Measurements from ENCODE around the gene ATF6.
"Not testable (repeated sequence)": the region's sequence is repeated elsewhere in the genome, so short reads cannot be mapped to it uniquely, and the experiment has no call there.

Gene ATF6

DNA sequence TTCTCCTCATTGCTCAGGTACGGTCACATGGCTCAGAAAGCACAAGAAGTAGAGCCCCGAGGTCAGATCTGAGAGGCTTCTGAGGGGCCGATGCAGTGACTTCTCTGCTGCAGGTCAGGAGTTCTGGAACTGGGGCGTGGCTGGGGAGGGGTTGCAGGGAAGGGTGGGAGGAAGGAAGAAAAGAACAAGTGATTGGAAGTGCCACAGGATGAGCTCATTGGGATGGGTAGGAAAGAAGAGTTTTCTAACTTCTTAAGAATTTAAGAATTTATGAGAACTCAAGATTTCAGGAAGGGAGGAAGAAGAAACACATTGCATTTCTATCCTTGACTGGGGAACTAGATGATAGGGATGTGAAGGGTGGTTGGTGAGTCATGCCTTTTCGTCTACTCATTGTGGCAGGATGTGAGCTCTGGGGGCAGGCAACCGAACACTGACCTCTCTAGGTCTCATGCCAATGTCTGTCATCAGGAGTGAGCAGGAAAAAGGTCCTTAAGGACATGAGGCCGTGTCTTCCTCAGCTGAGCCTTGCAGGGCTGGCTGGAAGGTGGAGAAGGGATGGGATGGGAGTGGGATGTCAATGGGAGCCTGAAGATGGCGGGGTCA, 44.3 kb upstream of the ATF6 start:
- H3K4me3 Mint-ChIP-seq: peak overlapping the region in 1 of 3 experiments; percentile 19
- no peaks in the 10 kb centered on the region for H3K9me3 Mint-ChIP-seq
- peaks cover 5% of the 10 kb centered on the region for H3K4me1 Mint-ChIP-seq
- H3K36me3 Mint-ChIP-seq (ENCODE audit: low read depth): no peaks in the 10 kb centered on the region
- TF ChIP-seq, protein P1, sequence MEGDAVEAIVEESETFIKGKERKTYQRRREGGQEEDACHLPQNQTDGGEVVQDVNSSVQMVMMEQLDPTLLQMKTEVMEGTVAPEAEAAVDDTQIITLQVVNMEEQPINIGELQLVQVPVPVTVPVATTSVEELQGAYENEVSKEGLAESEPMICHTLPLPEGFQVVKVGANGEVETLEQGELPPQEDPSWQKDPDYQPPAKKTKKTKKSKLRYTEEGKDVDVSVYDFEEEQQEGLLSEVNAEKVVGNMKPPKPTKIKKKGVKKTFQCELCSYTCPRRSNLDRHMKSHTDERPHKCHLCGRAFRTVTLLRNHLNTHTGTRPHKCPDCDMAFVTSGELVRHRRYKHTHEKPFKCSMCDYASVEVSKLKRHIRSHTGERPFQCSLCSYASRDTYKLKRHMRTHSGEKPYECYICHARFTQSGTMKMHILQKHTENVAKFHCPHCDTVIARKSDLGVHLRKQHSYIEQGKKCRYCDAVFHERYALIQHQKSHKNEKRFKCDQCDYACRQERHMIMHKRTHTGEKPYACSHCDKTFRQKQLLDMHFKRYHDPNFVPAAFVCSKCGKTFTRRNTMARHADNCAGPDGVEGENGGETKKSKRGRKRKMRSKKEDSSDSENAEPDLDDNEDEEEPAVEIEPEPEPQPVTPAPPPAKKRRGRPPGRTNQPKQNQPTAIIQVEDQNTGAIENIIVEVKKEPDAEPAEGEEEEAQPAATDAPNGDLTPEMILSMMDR (IDR thresholded peaks at IDR 0.05; ENCODE audit: unreplicated experiment in 3 of 3): no peak
- H3K27ac Mint-ChIP-seq: no peak overlapping the region
- peaks cover 48% of the 10 kb centered on the region for H3K27me3 Mint-ChIP-seq (ENCODE audit: low read depth)

DNA sequence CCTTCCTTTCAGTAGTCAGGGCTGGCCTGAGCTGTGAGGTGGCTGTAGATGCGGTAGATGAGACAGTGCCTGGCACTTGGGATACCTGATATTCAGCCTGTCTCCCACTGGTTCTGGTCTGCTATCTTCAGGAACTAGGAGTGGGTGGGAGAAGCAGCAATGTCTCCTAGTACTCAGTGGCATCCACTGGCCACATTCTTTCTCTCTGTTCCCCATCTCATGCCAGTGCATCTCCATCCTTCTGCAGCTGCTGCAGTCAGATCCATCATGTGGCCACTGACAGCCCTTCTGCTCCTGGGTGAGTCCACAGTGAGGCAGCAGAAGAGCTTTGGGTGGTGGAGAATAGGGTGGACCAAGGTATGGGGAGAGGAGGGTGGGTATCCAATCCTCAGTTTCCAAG, 43.7 kb upstream of the ATF6 start:
- H3K27me3 Mint-ChIP-seq (ENCODE audit: low read depth): peaks cover 48% of the 10 kb centered on the region
- no peak overlapping the region for H3K27ac Mint-ChIP-seq
- H3K36me3 Mint-ChIP-seq (ENCODE audit: low read depth): no peaks in the 10 kb centered on the region
- TF ChIP-seq, protein P1 (IDR thresholded peaks at IDR 0.05; ENCODE audit: unreplicated experiment in 3 of 3): no peak
- H3K4me1 Mint-ChIP-seq: peaks cover 5% of the 10 kb centered on the region
- H3K9me3 Mint-ChIP-seq: no peaks in the 10 kb centered on the region
- H3K4me3 Mint-ChIP-seq: no peak overlapping the region

DNA sequence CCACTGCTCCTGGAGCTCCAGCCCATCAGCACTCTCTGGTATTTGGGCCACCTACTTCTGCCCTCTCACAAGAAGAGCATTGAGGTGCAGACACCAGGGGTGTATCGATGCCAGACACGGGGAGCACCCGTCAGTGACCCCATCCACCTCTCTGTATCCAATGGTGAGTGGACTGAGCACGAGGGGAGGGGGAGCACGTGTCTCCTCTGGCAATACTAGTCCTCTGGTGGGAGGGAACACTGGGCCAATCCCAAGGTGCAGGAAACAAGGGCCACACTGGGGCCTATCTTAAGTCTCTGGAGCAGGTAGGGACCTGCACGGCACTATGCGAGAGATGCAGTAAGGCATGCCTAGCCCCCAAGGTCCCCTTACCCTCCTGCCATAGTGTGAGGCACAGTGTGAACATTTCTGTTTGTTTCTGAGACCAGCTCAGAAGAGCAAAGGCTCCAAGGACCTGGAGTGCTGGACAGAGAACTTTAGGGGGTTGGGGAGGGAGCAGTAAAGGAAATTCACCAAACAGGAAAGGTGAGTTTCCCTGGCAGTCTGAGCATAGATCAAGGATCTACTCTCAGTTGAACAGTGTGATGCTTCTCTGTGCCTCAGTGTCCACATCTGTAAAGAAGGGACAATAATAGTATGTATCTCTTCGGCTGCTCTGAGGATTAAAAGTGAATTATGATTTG, 42.5 kb upstream of the ATF6 start:
- Mint-ChIP-seq H3K27ac (no peak overlapping the region), H3K9me3 (no peaks in the 10 kb centered on the region), H3K36me3 (ENCODE audit: low read depth) (no peaks in the 10 kb centered on the region), H3K4me1 (peaks cover 5% of the 10 kb centered on the region), H3K27me3 (ENCODE audit: low read depth) (peaks cover 52% of the 10 kb centered on the region), H3K4me3 (peak overlapping the region; percentile 50 to 72 (median 66))
- TF ChIP-seq, protein P1 (IDR thresholded peaks at IDR 0.05; ENCODE audit: unreplicated experiment in 3 of 3): no peak

DNA sequence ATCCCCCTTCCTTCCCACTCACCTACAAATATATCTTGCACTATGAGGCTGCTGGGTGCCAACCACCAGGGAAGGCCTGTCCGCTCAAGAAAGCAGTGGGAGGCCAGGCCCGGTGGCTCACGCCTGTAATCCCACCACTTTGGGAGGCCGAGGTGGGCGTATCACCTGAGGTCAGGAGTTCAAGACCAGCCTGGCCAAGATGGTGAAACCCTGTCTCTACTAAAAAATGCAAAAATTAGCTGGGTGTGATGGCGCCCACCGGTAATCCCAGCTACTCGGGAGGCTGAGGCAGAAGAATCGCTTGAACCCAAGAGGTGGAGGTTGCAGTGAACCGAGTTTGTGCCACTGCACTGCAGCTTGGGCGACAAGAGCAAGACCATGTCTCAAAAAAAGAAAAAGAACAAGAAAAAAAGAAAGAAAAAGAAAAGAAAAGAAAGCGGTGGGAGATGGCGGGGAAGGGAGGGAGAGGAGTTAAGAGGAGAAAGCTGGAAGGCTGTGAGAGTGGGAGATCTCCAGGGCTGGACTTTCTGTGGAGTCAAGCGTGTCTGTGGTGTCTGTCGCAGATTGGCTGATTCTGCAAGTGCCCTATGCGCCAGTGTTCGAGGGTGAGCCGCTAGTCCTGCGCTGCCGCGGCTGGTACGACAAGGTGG, 40.7 kb upstream of the ATF6 start:
- not testable (repeated sequence) for H3K36me3 Mint-ChIP-seq (ENCODE audit: low read depth); H3K4me1 Mint-ChIP-seq; H3K9me3 Mint-ChIP-seq
- Mint-ChIP-seq H3K4me3 (peak overlapping the region; percentile 93 to 96 (median 96)), H3K27me3 (ENCODE audit: low read depth) (peaks cover 55% of the 10 kb centered on the region), H3K27ac (peak overlapping the region; percentile 76 to 96 (median 91))

DNA sequence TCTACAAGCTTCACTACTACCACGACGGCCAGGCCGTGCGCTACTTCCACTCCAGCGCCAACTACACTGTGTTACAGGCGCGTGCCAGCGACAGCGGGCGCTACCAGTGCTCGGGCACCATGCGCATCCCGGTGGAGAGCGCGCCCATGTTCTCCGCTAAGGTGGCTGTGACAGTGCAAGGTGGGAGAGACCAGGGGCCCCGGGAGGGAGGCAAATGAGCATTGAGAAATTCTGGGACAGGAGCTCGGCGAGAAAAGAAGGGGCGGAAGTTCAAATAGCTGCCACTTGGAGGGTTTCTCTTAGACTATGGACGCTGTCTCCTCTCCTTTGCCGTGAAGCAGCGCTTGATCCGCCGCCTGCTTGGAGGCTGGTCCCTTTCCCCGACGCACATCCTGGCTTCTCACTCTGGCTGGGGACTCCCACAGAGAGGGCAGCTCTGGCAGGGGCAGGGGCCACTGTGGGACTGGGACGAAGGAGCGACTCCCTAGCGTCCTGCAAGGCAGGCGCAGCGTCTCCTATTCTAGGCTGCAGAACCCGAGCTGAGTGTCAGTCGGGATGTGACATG, 40.1 kb upstream of the ATF6 start:
- Mint-ChIP-seq H3K9me3 (no peaks in the 10 kb centered on the region), H3K27me3 (ENCODE audit: low read depth) (peaks cover 55% of the 10 kb centered on the region), H3K4me3 (peak overlapping the region; percentile 93 to 96 (median 96)), H3K4me1 (peaks cover 5% of the 10 kb centered on the region), H3K36me3 (ENCODE audit: low read depth) (no peaks in the 10 kb centered on the region), H3K27ac (peak overlapping the region; percentile 76 to 96 (median 91))
- TF ChIP-seq, protein P1 (IDR thresholded peaks at IDR 0.05; ENCODE audit: unreplicated experiment in 3 of 3): peak; percentile 43 to 57 (median 52)

Data from nephron (organoid).